HEK293 (cell line): ENCODE data around the gene GABRD.

Source experiments
- SP2 ChIP-seq: fragments of 450-650 bp; formaldehyde crosslinking; IDR thresholded peaks from 2 replicates; pipeline ENCODE4 v1.5.1; 2016; ENCODE audit warnings: missing biosample characterization, missing genetic modification characterization
- ZNF184 ChIP-seq: fragments of 450-650 bp; IDR thresholded peaks from 2 replicates; pipeline ENCODE4 v1.5.1; 2018; ENCODE audit warnings: missing biosample characterization, mild to moderate bottlenecking, missing genetic modification characterization
- ZNF24 ChIP-seq: fragments of 450-650 bp; formaldehyde crosslinking; IDR thresholded peaks from 2 replicates; pipeline ENCODE4 v1.5.1; 2016; ENCODE audit warnings: missing biosample characterization, missing genetic modification characterization
- ZNF830 ChIP-seq: fragments of 450-650 bp; IDR thresholded peaks from 2 replicates; pipeline ENCODE4 v1.5.0; 2018; ENCODE audit warnings: missing biosample characterization, missing genetic modification characterization, low read depth, mild to moderate bottlenecking, moderate library complexity
- TF ChIP-seq, protein P1 (sequence below): fragments of 450-650 bp; formaldehyde crosslinking; IDR thresholded peaks from 2 replicates; pipeline ENCODE4 v1.5.1; 2016; ENCODE audit warnings: missing biosample characterization, missing genetic modification characterization
- TF ChIP-seq, protein P2 (sequence below): fragments of 450-650 bp; formaldehyde crosslinking; IDR thresholded peaks from 2 replicates; pipeline ENCODE4 v1.5.1; 2016; ENCODE audit warnings: missing biosample characterization, missing genetic modification characterization

DNA sequence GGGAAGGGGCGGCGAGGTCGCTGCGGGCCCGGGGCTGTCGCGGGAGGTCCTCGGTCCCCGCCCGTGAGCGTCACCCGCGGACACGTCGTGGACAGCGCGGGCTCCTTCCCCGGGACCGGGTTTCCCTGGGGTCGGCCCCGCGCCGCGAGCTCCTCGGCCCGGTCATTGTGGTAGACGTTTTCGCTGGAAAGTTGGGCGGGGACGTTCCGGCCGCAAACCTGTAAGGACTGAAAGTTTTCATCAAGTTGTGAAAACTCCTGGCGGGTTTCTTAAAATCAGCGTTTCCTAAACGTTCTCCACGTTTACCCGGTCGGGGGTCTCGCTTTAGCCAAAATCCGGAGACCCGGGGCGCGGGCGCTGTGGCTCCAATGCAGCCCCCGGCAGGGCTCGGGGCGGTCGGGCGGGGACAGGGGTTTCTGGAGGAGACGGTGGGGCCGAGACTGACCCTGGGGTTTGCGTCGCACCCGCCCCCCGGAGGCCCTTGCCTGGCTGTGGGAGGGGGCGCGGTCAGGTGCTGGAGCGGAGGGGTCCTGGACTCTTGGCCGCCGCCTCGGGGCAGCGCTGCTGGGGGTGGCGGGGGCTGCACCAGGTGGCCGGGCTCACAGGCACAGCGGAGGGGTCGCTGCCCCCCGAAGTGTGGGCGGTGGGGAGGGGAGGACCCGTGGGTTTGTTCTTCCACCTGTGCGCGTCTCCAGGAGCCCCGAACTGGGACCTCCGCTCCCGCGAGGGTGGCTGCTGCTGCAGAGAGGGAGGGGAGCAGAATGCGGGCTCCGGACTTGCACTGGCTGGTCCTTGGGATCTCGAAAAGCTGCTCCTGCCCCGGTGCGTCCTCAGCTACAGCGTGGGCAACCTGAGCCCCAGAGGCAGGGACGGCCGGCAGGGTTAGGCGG, 31.9 kb downstream of the GABRD start:
- TF ChIP-seq ZNF184 = no peak
- TF ChIP-seq, protein P1, sequence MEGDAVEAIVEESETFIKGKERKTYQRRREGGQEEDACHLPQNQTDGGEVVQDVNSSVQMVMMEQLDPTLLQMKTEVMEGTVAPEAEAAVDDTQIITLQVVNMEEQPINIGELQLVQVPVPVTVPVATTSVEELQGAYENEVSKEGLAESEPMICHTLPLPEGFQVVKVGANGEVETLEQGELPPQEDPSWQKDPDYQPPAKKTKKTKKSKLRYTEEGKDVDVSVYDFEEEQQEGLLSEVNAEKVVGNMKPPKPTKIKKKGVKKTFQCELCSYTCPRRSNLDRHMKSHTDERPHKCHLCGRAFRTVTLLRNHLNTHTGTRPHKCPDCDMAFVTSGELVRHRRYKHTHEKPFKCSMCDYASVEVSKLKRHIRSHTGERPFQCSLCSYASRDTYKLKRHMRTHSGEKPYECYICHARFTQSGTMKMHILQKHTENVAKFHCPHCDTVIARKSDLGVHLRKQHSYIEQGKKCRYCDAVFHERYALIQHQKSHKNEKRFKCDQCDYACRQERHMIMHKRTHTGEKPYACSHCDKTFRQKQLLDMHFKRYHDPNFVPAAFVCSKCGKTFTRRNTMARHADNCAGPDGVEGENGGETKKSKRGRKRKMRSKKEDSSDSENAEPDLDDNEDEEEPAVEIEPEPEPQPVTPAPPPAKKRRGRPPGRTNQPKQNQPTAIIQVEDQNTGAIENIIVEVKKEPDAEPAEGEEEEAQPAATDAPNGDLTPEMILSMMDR = no peak
- TF ChIP-seq ZNF24 (tag by site-specific recombination) = no peak
- peak; percentile 19; the same call in 1 of the 2 replicates for TF ChIP-seq SP2 (tag by site-specific recombination)
- TF ChIP-seq, protein P2, sequence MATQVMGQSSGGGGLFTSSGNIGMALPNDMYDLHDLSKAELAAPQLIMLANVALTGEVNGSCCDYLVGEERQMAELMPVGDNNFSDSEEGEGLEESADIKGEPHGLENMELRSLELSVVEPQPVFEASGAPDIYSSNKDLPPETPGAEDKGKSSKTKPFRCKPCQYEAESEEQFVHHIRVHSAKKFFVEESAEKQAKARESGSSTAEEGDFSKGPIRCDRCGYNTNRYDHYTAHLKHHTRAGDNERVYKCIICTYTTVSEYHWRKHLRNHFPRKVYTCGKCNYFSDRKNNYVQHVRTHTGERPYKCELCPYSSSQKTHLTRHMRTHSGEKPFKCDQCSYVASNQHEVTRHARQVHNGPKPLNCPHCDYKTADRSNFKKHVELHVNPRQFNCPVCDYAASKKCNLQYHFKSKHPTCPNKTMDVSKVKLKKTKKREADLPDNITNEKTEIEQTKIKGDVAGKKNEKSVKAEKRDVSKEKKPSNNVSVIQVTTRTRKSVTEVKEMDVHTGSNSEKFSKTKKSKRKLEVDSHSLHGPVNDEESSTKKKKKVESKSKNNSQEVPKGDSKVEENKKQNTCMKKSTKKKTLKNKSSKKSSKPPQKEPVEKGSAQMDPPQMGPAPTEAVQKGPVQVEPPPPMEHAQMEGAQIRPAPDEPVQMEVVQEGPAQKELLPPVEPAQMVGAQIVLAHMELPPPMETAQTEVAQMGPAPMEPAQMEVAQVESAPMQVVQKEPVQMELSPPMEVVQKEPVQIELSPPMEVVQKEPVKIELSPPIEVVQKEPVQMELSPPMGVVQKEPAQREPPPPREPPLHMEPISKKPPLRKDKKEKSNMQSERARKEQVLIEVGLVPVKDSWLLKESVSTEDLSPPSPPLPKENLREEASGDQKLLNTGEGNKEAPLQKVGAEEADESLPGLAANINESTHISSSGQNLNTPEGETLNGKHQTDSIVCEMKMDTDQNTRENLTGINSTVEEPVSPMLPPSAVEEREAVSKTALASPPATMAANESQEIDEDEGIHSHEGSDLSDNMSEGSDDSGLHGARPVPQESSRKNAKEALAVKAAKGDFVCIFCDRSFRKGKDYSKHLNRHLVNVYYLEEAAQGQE (tag by site-specific recombination) = no peak
- TF ChIP-seq ZNF830 (tag by site-specific recombination) = no peak
